Transverse colon (tissue), 4 donors: ENCODE measurements around the gene C2orf92.

ENCODE experiments used
- CTCF ChIP-seq, 5 experiments: fragments of 200-600 bp in 3 of 5; fragments of 450-650 bp in 2 of 5; sonication (generic) in 3 of 5; IDR thresholded peaks; 1 replicate in 2 of 5; 2 replicates in 3 of 5; pipeline ENCODE4 v1.5.1; 2016 to 2017; ENCODE audit warnings: antibody characterized with exemption in 5 of 5, inconsistent platforms in 3 of 5, mild to moderate bottlenecking in 2 of 5, moderate library complexity in 1 of 5
- POLR2A ChIP-seq: fragments of 450-650 bp; IDR thresholded peaks from one replicate; pipeline ENCODE4 v1.6.1; 2016; ENCODE audit warnings: antibody characterized with exemption, mild to moderate bottlenecking, moderate library complexity
- POLR2AphosphoS5 ChIP-seq, 3 donors: sonication (generic); formaldehyde crosslinking; IDR thresholded peaks; one replicate each; pipeline ENCODE4 v1.6.1; 2016; ENCODE audit warnings: antibody characterized with exemption in 3 of 3

- TF ChIP-seq CTCF (IDR thresholded peaks at IDR 0.05): no peak
- TF ChIP-seq POLR2A: no peak
- no peak for TF ChIP-seq POLR2AphosphoS5 (IDR thresholded peaks at IDR 0.05)
Measured at GRCh38 chr2:97688062-97688827, 18.7 kb downstream of the C2orf92 start.
